Ascending aorta (tissue), 2 donors: Measurements from ENCODE around the gene CLEC1A. TPM values are rescaled to one million over a fixed set of nuclear protein-coding genes. Genes with fewer than 3 reads are reported as not detected.

Experiments
- DNase-seq, 2 donors: peaks; one replicate each; pipeline ENCODE4 v3.0.0-alpha.2; 2019; ENCODE audit warnings: low spot score in 2 of 2
- H3K27ac ChIP-seq, 2 donors: fragments of 200-600 bp; sonication (generic); one replicate each; pipeline ENCODE4 v1.5.1; 2016 to 2017; ENCODE audit warnings: mild to moderate bottlenecking in 1 of 2
- H3K27me3 ChIP-seq: fragments of 200-600 bp; sonication (generic); one replicate; pipeline ENCODE4 v1.5.1; 2017
- H3K36me3 ChIP-seq, 2 donors: fragments of 200-600 bp; sonication (generic); one replicate each; pipeline ENCODE4 v1.5.1; 2016
- H3K4me1 ChIP-seq, 2 donors: fragments of 200-600 bp; sonication (generic); one replicate each; pipeline ENCODE4 v1.5.1; 2016 to 2017; ENCODE audit warnings: mild to moderate bottlenecking in 1 of 2
- H3K4me3 ChIP-seq, 2 donors: fragments of 200-600 bp; sonication (generic); one replicate each; pipeline ENCODE4 v1.5.1; 2016 to 2017; ENCODE audit warnings: mild to moderate bottlenecking in 1 of 2
- H3K9me3 ChIP-seq, 2 donors: fragments of 200-600 bp; sonication (generic); one replicate each; pipeline ENCODE4 v1.5.1; 2016
- intact Hi-C: fragments of 100-400 bp; cut with DNase I; formaldehyde crosslinking; loops from one replicate; pipeline ENCODE4 v1.15.1; 2023
- total RNA-seq: library from RNA; depleted of rRNA; stranded (reverse); fragments of >200 nt; gene quantifications from one replicate; pipeline ENCODE4 v1.1.0, GENCODE V29; 2016
- TF ChIP-seq, protein P1 (sequence below), 3 experiments: fragments of 200-600 bp in 2 of 3; fragments of 450-650 bp in 1 of 3; sonication (generic) in 2 of 3; IDR thresholded peaks; one replicate each; pipeline ENCODE4 v1.5.1; 2016 to 2019; ENCODE audit warnings: antibody characterized with exemption in 3 of 3, mild to moderate bottlenecking in 1 of 3, moderate library complexity in 1 of 3

CLEC1A gene
- total RNA-seq, 1 donor from 2014 or later: 13.2 TPM

DNA sequence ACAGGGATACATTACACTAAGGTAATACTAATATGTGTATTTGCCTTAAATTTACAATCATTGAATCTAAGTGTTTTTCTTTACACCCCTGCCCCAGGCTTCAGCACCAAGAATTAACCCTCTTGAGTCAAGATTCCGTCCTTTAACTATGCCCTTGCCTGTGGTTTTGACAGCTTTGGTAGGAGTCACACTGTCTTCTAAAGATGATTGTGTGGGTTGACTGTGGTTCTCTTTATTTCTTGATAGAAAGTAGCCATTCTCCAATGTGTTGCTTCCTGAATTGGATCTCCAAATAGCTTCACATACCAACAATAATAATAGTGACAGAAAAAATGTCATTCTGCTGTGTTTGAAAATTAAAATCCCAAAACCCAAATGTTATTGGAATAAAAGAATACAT, 27.6 kb upstream of the CLEC1A start:
- no peak for DNase-seq
- H3K36me3 ChIP-seq: no peaks in the 10 kb centered on the region
- H3K9me3 ChIP-seq: no peaks in the 10 kb centered on the region
- no peaks in the 10 kb centered on the region for H3K4me1 ChIP-seq
- no peaks in the 10 kb centered on the region for H3K27me3 ChIP-seq
- TF ChIP-seq, protein P1, sequence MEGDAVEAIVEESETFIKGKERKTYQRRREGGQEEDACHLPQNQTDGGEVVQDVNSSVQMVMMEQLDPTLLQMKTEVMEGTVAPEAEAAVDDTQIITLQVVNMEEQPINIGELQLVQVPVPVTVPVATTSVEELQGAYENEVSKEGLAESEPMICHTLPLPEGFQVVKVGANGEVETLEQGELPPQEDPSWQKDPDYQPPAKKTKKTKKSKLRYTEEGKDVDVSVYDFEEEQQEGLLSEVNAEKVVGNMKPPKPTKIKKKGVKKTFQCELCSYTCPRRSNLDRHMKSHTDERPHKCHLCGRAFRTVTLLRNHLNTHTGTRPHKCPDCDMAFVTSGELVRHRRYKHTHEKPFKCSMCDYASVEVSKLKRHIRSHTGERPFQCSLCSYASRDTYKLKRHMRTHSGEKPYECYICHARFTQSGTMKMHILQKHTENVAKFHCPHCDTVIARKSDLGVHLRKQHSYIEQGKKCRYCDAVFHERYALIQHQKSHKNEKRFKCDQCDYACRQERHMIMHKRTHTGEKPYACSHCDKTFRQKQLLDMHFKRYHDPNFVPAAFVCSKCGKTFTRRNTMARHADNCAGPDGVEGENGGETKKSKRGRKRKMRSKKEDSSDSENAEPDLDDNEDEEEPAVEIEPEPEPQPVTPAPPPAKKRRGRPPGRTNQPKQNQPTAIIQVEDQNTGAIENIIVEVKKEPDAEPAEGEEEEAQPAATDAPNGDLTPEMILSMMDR (IDR thresholded peaks at IDR 0.05): no peak
- H3K4me3 ChIP-seq: no peak overlapping the region
- intact Hi-C loops: no loop called here
- no peak overlapping the region for H3K27ac ChIP-seq

DNA sequence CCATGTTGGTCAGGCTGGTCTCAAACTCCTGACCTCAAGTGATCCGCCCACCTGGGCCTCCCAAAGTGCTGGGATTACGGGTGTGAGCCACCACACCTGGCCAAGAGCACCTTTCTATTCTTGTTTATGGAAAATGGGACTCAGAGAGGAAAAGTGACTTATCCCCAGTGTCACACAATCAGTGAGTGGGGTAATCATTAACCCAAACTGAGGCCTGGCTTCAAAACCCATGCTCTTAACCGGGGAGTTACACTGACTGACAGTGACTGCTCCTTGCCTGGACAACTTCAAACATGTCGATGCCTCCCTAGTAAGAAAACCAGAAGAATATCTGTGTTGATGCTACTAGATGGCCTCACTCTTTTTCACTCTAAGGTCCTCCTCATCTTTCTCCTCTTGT, 23.9 kb upstream of the CLEC1A start:
- TF ChIP-seq, protein P1 (IDR thresholded peaks at IDR 0.05): no peak
- Histone ChIP-seq H3K9me3 (no peaks in the 10 kb centered on the region), H3K27ac (no peak overlapping the region), H3K4me3 (no peak overlapping the region), H3K4me1 (no peaks in the 10 kb centered on the region), H3K27me3 (no peaks in the 10 kb centered on the region), H3K36me3 (no peaks in the 10 kb centered on the region)
- intact Hi-C loops: no loop called here
- DNase-seq: no peak

DNA sequence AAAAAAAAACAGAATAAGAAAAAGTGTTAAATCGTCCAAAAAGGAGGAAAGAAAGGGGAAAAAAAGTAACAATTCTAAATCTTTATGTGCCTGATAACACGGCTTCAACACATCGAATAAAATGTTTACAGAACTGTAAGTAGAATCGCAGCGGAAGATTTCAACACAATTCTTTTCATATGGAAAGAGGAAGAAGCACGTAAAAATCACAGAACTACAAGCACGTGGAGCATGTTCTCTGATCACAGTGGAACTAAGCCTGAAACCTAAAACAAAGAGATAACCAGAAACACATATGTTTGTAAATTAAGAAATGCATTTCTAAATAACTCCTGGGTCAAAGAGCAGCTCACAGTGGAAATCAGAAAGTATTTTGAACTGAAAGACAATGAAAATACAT, 22.5 kb upstream of the CLEC1A start:
- Histone ChIP-seq H3K4me1 (no peaks in the 10 kb centered on the region), H3K9me3 (no peaks in the 10 kb centered on the region), H3K27ac (no peak overlapping the region), H3K36me3 (no peaks in the 10 kb centered on the region), H3K27me3 (no peaks in the 10 kb centered on the region), H3K4me3 (no peak overlapping the region)
- DNase-seq: no peak
- intact Hi-C loops: no loop called here
- TF ChIP-seq, protein P1 (IDR thresholded peaks at IDR 0.05): no peak

DNA sequence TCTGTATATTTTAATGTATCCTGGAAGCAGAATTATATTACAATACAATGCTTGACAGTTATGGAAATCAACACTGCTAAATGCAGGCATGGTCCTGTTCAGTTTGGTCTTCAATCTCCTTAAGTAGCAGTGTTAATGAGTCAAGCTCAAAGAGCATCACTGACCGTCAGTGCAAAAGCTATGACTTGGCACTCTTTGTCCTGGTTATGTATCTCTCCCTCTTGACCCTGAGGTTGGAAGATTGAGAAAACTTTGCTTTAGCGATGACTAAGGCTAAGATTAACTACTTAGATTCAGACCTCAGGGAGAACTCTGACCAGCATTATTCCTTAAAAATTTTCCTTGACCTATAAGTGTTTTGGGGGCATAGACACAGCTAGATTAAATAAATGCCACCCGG, 20.3 kb upstream of the CLEC1A start:
- no peaks in the 10 kb centered on the region for H3K36me3 ChIP-seq
- no peaks in the 10 kb centered on the region for H3K9me3 ChIP-seq
- intact Hi-C loops: no loop called here
- H3K27ac ChIP-seq: no peak overlapping the region
- no peak overlapping the region for H3K4me3 ChIP-seq
- TF ChIP-seq, protein P1 (IDR thresholded peaks at IDR 0.05): no peak
- no peaks in the 10 kb centered on the region for H3K4me1 ChIP-seq
- H3K27me3 ChIP-seq: no peaks in the 10 kb centered on the region
- no peak for DNase-seq

DNA sequence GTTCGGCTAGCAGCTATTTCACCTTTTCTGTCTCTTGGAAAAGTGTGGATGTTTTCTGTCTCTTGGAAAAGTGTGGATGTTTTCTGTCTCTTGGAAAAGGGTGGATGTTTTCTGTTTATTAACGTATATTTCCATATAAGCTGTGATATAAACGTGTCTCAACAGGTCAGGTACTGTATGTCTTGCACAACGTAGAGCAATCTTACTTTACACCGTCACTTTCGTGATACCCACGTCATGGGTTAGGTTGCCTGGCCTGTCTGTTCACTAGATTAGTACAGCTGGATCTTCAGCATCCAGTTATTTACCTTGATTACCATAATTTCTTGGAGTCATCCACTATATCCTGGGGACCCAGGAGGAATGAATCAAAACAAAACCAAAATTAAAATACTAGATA, 17.1 kb upstream of the CLEC1A start:
- H3K27me3 ChIP-seq: no peaks in the 10 kb centered on the region
- no peaks in the 10 kb centered on the region for H3K36me3 ChIP-seq
- no peaks in the 10 kb centered on the region for H3K4me1 ChIP-seq
- no peak overlapping the region for H3K4me3 ChIP-seq
- DNase-seq: no peak
- no peak overlapping the region for H3K27ac ChIP-seq
- TF ChIP-seq, protein P1 (IDR thresholded peaks at IDR 0.05): no peak
- intact Hi-C loops: no loop called here
- no peaks in the 10 kb centered on the region for H3K9me3 ChIP-seq

DNA sequence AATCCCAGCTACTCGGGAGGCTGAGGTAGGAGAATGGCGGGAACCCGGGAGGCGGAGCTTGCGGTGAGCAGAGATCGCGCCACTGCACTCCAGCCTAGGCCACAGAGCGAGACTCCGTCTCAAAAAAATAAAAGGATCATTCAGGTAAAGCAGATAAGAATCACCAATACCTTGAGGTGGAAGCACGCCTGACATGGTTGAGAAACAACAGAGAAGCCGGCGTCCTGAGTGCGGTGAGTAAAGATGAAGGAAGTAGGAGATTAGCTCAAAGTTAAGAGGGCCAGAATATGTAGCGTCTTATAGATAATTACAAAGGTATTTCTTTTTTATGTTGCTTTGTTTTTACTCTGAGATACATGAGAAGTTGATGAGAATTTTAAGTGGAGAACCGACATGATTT, 16.5 kb upstream of the CLEC1A start:
- intact Hi-C loops: no loop called here
- H3K27me3 ChIP-seq: no peaks in the 10 kb centered on the region

More for the DNA sequence above, 16.5 kb upstream of the CLEC1A start:
- Histone ChIP-seq H3K27ac (no peak overlapping the region), H3K9me3 (no peaks in the 10 kb centered on the region), H3K4me1 (no peaks in the 10 kb centered on the region), H3K36me3 (no peaks in the 10 kb centered on the region), H3K4me3 (no peak overlapping the region)
- DNase-seq: no peak
- TF ChIP-seq, protein P1 (IDR thresholded peaks at IDR 0.05): no peak
